ENCODE measurements around the gene NIM1K. TPM values are rescaled to one million over a fixed set of nuclear protein-coding genes. Genes with fewer than 3 reads are reported as not detected.

Gene NIM1K
- total and polyA plus RNA-seq, 10 of the 15 experiments (the other 5 are each of a cell fraction or from before 2014, with no cell fraction given), result 0.27 to 1.7 (median 0.66) TPM

DNA sequence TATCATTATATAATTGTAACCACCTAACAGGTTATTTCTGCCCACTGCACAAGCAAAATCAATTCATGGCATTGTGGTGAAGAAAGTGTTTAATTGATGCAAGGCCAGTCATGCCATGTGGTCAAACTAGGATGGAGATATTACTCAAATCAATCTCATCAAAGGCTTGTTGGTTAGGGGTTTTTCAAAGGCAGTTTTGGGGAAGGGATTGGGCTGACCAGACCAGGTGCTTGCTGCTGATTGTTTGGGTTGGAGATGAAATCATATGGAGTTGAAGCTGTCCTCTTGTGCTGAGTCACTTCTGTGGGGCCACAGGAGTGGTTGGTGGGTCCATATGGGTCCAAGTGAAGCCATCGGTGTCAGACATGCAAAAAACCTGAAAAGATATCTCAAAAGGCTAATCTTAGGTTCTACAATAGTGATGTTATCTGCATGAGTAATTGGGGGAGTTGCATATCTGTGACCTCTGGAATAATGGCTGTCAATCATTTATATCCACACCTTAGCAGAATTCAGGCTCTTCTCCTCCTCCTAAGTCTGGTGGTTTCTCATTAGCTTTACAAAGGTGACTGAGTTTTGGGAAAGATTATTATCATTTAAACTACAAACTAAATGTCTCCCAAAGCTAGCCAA, 76.3 kb downstream of the NIM1K start (continued):
- TF ChIP-seq USF1 (IDR thresholded peaks at IDR 0.05; ENCODE audit: borderline replicate concordance, extremely low read length, insufficient read depth, low read depth, low read length) (no peak), PAX5 (IDR thresholded peaks at IDR 0.05; ENCODE audit: borderline replicate concordance, low read depth, low read length) (peak; percentile 92), KDM1A (IDR thresholded peaks at IDR 0.05; ENCODE audit: borderline replicate concordance) (no peak), BCL3 (IDR thresholded peaks at IDR 0.05; ENCODE audit: borderline replicate concordance, insufficient read depth, low read depth, low read length, poor library complexity, severe bottlenecking) (peak; percentile 86), DPF2 (IDR thresholded peaks at IDR 0.05) (peak; percentile 93), RFX5 (IDR thresholded peaks at IDR 0.05; ENCODE audit: low read depth, low read length) (no peak), NBN (IDR thresholded peaks at IDR 0.05) (peak; percentile 61; the same call in 1 of the 2 replicates), IRF3 (IDR thresholded peaks at IDR 0.05) (no peak), STAT3 (IDR thresholded peaks at IDR 0.05; ENCODE audit: low read depth, low read length) (no peak), KLF5 (IDR thresholded peaks at IDR 0.05; ENCODE audit: partially characterized antibody) (no peak), SP1 (IDR thresholded peaks at IDR 0.05; ENCODE audit: low read depth, low read length) (peak; percentile 68), ESRRA (IDR thresholded peaks at IDR 0.05; ENCODE audit: low read length) (no peak), ASH2L (IDR thresholded peaks at IDR 0.05; ENCODE audit: borderline replicate concordance, low read depth) (no peak), BRCA1 (IDR thresholded peaks at IDR 0.05; ENCODE audit: low read depth, low read length) (no peak), KAT2A (conservative IDR thresholded peaks at IDR 0.05; ENCODE audit: control insufficient read depth, low read depth, low read length) (no peak), ATF7 (IDR thresholded peaks at IDR 0.05; ENCODE audit: low read depth) (peak; percentile 29; the same call in 1 of the 2 replicates), SMAD5 (IDR thresholded peaks at IDR 0.05; ENCODE audit: low read depth) (no peak), ZNF384 (IDR thresholded peaks at IDR 0.05; ENCODE audit: borderline replicate concordance, low read depth, low read length) (no peak)
- TF ChIP-seq, protein P1, sequence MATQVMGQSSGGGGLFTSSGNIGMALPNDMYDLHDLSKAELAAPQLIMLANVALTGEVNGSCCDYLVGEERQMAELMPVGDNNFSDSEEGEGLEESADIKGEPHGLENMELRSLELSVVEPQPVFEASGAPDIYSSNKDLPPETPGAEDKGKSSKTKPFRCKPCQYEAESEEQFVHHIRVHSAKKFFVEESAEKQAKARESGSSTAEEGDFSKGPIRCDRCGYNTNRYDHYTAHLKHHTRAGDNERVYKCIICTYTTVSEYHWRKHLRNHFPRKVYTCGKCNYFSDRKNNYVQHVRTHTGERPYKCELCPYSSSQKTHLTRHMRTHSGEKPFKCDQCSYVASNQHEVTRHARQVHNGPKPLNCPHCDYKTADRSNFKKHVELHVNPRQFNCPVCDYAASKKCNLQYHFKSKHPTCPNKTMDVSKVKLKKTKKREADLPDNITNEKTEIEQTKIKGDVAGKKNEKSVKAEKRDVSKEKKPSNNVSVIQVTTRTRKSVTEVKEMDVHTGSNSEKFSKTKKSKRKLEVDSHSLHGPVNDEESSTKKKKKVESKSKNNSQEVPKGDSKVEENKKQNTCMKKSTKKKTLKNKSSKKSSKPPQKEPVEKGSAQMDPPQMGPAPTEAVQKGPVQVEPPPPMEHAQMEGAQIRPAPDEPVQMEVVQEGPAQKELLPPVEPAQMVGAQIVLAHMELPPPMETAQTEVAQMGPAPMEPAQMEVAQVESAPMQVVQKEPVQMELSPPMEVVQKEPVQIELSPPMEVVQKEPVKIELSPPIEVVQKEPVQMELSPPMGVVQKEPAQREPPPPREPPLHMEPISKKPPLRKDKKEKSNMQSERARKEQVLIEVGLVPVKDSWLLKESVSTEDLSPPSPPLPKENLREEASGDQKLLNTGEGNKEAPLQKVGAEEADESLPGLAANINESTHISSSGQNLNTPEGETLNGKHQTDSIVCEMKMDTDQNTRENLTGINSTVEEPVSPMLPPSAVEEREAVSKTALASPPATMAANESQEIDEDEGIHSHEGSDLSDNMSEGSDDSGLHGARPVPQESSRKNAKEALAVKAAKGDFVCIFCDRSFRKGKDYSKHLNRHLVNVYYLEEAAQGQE (IDR thresholded peaks at IDR 0.05; ENCODE audit: low read depth, low read length), result no peak
- TF ChIP-seq, protein P2, sequence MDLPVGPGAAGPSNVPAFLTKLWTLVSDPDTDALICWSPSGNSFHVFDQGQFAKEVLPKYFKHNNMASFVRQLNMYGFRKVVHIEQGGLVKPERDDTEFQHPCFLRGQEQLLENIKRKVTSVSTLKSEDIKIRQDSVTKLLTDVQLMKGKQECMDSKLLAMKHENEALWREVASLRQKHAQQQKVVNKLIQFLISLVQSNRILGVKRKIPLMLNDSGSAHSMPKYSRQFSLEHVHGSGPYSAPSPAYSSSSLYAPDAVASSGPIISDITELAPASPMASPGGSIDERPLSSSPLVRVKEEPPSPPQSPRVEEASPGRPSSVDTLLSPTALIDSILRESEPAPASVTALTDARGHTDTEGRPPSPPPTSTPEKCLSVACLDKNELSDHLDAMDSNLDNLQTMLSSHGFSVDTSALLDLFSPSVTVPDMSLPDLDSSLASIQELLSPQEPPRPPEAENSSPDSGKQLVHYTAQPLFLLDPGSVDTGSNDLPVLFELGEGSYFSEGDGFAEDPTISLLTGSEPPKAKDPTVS (IDR thresholded peaks at IDR 0.05; ENCODE audit: low read depth, low read length), result no peak
